ENCODE measurements around the gene POR. TPM values are rescaled to one million over a fixed set of nuclear protein-coding genes. Genes with fewer than 3 reads are reported as not detected.
"Not testable (repeated sequence)": the region's sequence is repeated elsewhere in the genome, so short reads cannot be mapped to it uniquely, and the experiment has no call there.

POR gene
- polyA plus RNA-seq, 1 of the 3 experiments (the other 2 are of a cell fraction): 68.7 TPM

- CTCF ChIA-PET: interaction anchor here (1.3 kb wide), 1 partner anchor 17 kb away, joined by 3 read pairs; no protein-coding TSS in a partner anchor
- H2AFZ ChIP-seq (ENCODE audit: low read depth); H3K9me2 ChIP-seq; H3K9ac ChIP-seq; H3K9me3 ChIP-seq; H4K20me1 ChIP-seq (ENCODE audit: insufficient read depth); H3F3A ChIP-seq (replicated peaks; ENCODE audit: insufficient read depth); DNase-seq; H3K27ac ChIP-seq (ENCODE audit: low read depth in 2 of 2, low read length in 1 of 2); H3K4me3 ChIP-seq (ENCODE audit: low read depth in 2 of 2, low read length in 1 of 2); H3K4me2 ChIP-seq; H3K27me3 ChIP-seq (ENCODE audit: insufficient read depth); H3K4me1 ChIP-seq (ENCODE audit: control insufficient read depth in 1 of 2, insufficient read depth in 2 of 2, low read depth in 1 of 2, low read length in 1 of 2): not testable (repeated sequence)
- WGBS (ENCODE audit: low lambda C conversion rate): 95% methylated on average over 13 of the region's 13 CpGs
- Histone ChIP-seq H3K79me2 (ENCODE audit: insufficient read depth) (peaks cover 39% of the 10 kb centered on the region), H3K36me3 (replicated peaks in 1 of 2; ENCODE audit: control insufficient read depth in 1 of 2, insufficient read depth in 2 of 2, low read length in 1 of 2) (peaks cover 50 to 66% of the 10 kb centered on the region in 2 experiments)
- POLR2A ChIA-PET: interaction anchor here (0.7 kb wide), 1 partner anchor 165 kb away, joined by 3 read pairs; the partner anchor contains the start of genes MDH2 and STYXL1
Measured at GRCh38 chr7:75883265-75883824, 31.6 kb upstream of the POR start.

GRCh38 chr7:75884476-75884875 lies 30.5 kb upstream of the POR start:
- 100% methylated on average over 5 of the region's 5 CpGs for WGBS (ENCODE audit: low lambda C conversion rate)
- Histone ChIP-seq H3K4me3 (ENCODE audit: low read depth in 2 of 2, low read length in 1 of 2) (no peak overlapping the region), H4K20me1 (ENCODE audit: insufficient read depth) (no peaks in the 10 kb centered on the region), H3K4me1 (ENCODE audit: control insufficient read depth in 1 of 2, insufficient read depth in 2 of 2, low read depth in 1 of 2, low read length in 1 of 2) (peaks cover 0 to 4% of the 10 kb centered on the region in 2 experiments; a peak in 2 of 4 replicates), H3K27ac (ENCODE audit: low read depth in 2 of 2, low read length in 1 of 2) (no peak overlapping the region), H3K4me2 (no peak overlapping the region), H3K9me3 (no peaks in the 10 kb centered on the region), H3F3A (replicated peaks; ENCODE audit: insufficient read depth) (no peaks in the 10 kb centered on the region), H2AFZ (ENCODE audit: low read depth) (no peak overlapping the region), H3K36me3 (replicated peaks in 1 of 2; ENCODE audit: control insufficient read depth in 1 of 2, insufficient read depth in 2 of 2, low read length in 1 of 2) (peaks cover 53 to 66% of the 10 kb centered on the region in 2 experiments), H3K9me2 (no peaks in the 10 kb centered on the region), H3K27me3 (ENCODE audit: insufficient read depth) (no peaks in the 10 kb centered on the region), H3K9ac (no peak overlapping the region), H3K79me2 (ENCODE audit: insufficient read depth) (peaks cover 33% of the 10 kb centered on the region)
- no peak for DNase-seq
- POLR2A ChIA-PET: no interaction called here
- no peak for TF ChIP-seq FOXJ3 (CRISPR knock-in tag; IDR thresholded peaks at IDR 0.05)
- no peak for TF ChIP-seq ZBTB33 (IDR thresholded peaks at IDR 0.05; ENCODE audit: borderline replicate concordance, low read depth)
- no peak for TF ChIP-seq MXI1 (IDR thresholded peaks at IDR 0.05; ENCODE audit: low read depth, low read length)
- no peak for TF ChIP-seq EZH2phosphoT487 (IDR thresholded peaks at IDR 0.05; ENCODE audit: borderline replicate concordance, low read depth)
- CTCF ChIA-PET: interaction anchor here (2.6 kb wide), 1 partner anchor 18 kb away, joined by 11 read pairs; no protein-coding TSS in a partner anchor

GRCh38 chr7:75885036-75885435 lies 29.9 kb upstream of the POR start:
- peaks cover 0 to 4% of the 10 kb centered on the region in 2 experiments; a peak in 2 of 4 replicates for H3K4me1 ChIP-seq (ENCODE audit: control insufficient read depth in 1 of 2, insufficient read depth in 2 of 2, low read depth in 1 of 2, low read length in 1 of 2)
- no peaks in the 10 kb centered on the region for H3K9me2 ChIP-seq
- DNase-seq: no peak
- TF ChIP-seq YY1 (IDR thresholded peaks at IDR 0.05; ENCODE audit: low read depth) (no peak), REST (IDR thresholded peaks at IDR 0.05; ENCODE audit: low read depth, low read length) (no peak), TEAD4 (IDR thresholded peaks at IDR 0.05; ENCODE audit: borderline replicate concordance, insufficient read depth) (no peak), GATA2 (CRISPR knock-in tag; IDR thresholded peaks at IDR 0.05) (no peak), ZBTB33 (IDR thresholded peaks at IDR 0.05; ENCODE audit: borderline replicate concordance, low read depth) (no peak)
- H3K79me2 ChIP-seq (ENCODE audit: insufficient read depth): peaks cover 28% of the 10 kb centered on the region
- WGBS (ENCODE audit: low lambda C conversion rate): 95% methylated on average over 3 of the region's 3 CpGs
- ChIA-PET POLR2A (interaction anchor here (0.7 kb wide), 2 partner anchors 13 to 95 kb away, joined by 3 to 4 read pairs; no protein-coding TSS in a partner anchor), CTCF (interaction anchor here (1.1 to 2.6 kb wide), 3 partner anchors 19 to 135 kb away, joined by 3 to 11 read pairs (median 7); no protein-coding TSS in a partner anchor)
- no peaks in the 10 kb centered on the region for H3K9me3 ChIP-seq
- no peak overlapping the region for H2AFZ ChIP-seq (ENCODE audit: low read depth)
- H3K36me3 ChIP-seq (replicated peaks in 1 of 2; ENCODE audit: control insufficient read depth in 1 of 2, insufficient read depth in 2 of 2, low read length in 1 of 2): peaks cover 53 to 70% of the 10 kb centered on the region in 2 experiments
- H3K27ac ChIP-seq (ENCODE audit: low read depth in 2 of 2, low read length in 1 of 2): no peak overlapping the region
- no peaks in the 10 kb centered on the region for H3F3A ChIP-seq (replicated peaks; ENCODE audit: insufficient read depth)
- H4K20me1 ChIP-seq (ENCODE audit: insufficient read depth): no peaks in the 10 kb centered on the region
- no peak overlapping the region for H3K4me3 ChIP-seq (ENCODE audit: low read depth in 2 of 2, low read length in 1 of 2)
- no peak overlapping the region for H3K9ac ChIP-seq
- no peaks in the 10 kb centered on the region for H3K27me3 ChIP-seq (ENCODE audit: insufficient read depth)
- H3K4me2 ChIP-seq: no peak overlapping the region
